Left forelimb (tissue), 1 donor: Measurements from ENCODE around the gene SPANXN3.
"Not testable (repeated sequence)": the region's sequence is repeated elsewhere in the genome, so short reads cannot be mapped to it uniquely, and the experiment has no call there.

ENCODE experiments used
- DNase-seq: peaks from one replicate; pipeline ENCODE4 v3.0.0-alpha.2; 2018; ENCODE audit warnings: low spot score

Gene SPANXN3

DNA sequence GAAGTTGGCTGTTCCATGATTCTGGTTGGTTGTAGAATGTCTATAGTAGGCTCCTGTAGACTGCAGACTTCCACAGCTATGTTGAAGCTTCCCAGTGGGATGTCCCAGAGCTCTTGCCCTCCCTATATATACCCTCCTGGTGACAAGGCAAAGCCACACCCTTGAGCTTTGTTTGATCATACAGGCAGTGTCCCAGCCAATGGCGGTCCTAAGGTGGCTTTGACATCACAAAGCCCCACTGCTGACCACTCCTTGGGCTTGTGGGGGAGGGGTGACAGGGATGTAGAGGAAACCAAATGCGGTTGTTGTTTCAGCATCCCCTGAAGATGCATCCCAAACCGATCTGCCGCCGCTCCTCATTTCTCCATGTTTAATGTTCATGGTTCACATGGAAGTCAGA is at the start of gene SPANXN3:
SPANXN3 (minus strand) TSS at position 101 of the 400 bp plus-strand sequence; CDS start at position 17, 84 bp downstream.
- DNase-seq, result not testable (repeated sequence)

GRCh38 chrX:143536176-143536575 is 18.9 kb upstream of the SPANXN3 start:
- no peak for DNase-seq

- not testable (repeated sequence) for DNase-seq
These were observed 15.1 kb downstream of the SPANXN3 start for GRCh38 chrX:143502196-143502595.

GRCh38 chrX:143500751-143501150 is 16.5 kb downstream of the SPANXN3 start:
- no peak for DNase-seq

DNA sequence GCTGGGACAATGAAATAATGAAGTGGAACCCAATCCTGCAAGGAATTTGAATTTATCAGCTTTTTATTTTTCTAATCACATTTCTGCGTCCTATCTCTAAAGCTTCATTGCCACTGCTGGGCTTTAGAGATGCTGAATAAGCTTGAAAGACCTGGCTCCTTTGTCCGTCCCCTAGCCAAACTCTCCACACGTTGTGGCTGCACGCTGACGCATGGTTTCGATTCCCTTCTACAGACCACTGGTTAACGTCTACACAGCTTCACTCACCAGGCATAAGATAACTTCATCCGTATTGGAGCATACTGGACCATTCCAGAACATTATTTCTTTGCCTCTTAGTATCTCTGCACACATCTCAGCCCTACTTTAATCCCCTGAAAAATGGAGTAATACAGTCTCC is 31.2 kb downstream of the SPANXN3 start:
- DNase-seq, result no peak

DNA sequence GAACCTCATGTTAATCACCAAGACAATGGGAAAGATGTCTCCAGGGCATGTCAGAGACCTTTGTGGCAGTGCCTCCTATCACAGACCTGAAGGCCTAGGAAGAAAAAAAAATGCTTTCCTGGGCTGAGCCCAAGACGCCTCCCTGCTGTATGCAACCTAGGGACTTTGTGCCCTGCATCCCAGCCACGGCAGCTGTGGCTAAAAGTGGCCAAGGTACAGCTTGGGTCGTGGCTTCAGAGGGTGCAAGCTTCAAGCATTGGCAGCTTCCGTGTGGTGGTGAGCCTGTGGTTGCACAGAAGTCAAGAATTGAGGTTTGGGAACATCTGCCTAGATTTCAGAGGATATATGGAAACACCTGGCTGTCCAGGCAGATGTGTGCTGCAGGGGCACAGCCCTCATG is 40.5 kb downstream of the SPANXN3 start:
- no peak for DNase-seq

DNA sequence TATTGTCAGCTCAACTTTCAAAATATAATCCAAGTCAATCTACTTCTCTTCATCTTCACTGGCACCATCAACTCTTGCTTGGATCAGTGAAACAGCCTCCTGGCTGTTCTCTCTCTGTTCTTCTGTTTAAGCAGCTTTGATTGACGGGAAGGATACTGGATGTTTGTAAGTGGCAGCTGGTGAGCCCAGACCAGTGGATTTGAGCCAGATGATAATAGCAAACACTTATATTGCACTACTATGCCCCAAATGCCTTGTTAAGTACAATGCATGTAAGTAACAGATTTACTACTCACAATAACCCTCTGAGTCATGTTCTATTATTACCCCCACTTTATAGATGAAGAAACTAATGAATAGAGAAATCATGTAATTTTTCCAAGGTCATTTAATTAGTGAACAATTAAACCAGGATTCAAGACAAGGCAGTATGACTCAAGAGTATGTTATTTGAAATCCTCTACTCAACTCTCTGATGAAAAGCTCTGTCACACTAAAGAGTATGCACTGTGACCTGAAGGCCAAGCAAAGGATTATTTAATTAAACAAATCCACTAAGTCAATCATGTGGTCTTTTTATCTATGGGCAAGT is 44.8 kb downstream of the SPANXN3 start:
- DNase-seq, result no peak

- no peak for DNase-seq
These were observed 51.1 kb downstream of the SPANXN3 start for GRCh38 chrX:143466130-143466529.

DNA sequence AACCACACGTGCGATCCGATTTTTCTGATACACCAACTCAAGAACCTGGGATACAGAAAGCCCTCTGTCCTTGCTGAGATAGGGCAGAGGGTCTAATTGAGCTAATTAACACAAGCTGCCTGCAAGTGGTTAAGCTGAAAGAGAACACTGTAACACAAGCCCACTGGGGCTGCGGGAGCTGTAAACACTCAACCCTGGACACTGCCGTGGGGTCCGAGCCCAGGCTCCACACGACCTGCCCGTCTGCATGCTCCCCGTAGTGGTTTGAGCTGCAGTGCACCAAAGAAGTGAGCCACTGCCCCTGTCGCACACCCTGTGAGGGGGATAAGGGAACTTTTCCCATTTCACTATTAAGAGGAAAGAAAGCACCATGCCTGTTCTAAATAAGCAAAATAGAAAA is 54.6 kb downstream of the SPANXN3 start:
- no peak for DNase-seq

GRCh38 chrX:143461606-143462005 is 55.7 kb downstream of the SPANXN3 start:
- no peak for DNase-seq
